Stimulated activated CD8-positive, alpha-beta memory T cell treated with anti-CD3 and anti-CD28 coated beads, Interleukin-12 subunit alpha, Interleukin-12 subunit beta, amount 100 ng/mL, for 24 hours (primary cell): ENCODE results near the gene RPS6KA2.
"Not testable (repeated sequence)": the region's sequence is repeated elsewhere in the genome, so short reads cannot be mapped to it uniquely, and the experiment has no call there.

Experiments used
- DNase-seq: peaks from one replicate; pipeline ENCODE4 v3.0.0-alpha.2; 2020; ENCODE audit errors: extremely low read depth

RPS6KA2 gene

DNA sequence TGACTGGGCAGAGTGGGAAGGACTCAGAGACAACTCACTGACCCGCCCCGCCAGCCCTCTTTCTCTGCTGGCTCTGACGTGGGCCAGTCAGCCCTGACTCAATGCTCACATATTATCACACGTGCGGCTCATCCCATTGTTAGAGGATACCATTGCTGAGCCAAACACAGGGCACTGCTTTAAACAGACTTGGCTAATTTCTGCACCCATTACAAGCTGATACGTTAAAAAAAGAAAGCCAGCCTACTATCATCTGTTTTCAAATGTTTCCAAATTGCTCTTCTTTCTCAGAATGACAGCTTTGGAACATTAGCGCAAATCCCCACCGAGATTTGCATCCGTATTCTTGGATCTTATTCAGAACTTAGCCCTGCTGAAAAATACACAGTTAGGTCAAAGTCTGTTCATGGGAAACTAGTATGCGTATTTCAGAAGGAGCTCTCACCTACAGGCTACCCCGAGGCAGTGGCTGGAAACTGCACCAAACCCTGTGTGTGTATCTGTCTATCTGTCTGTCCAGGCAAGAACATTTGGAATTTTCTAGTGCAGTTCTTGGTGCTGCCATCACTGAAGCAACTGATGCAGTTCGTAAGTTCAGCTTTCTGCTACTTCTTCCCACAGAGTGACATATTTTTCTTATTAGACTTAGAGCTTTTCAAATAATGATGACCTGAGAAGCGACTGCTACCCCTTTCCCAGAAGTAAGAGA, 73.3 kb downstream of the RPS6KA2 start:
- DNase-seq = no peak

GRCh38 chr6:166552600-166552999, 74.5 kb downstream of the RPS6KA2 start:
- DNase-seq = no peak

DNA sequence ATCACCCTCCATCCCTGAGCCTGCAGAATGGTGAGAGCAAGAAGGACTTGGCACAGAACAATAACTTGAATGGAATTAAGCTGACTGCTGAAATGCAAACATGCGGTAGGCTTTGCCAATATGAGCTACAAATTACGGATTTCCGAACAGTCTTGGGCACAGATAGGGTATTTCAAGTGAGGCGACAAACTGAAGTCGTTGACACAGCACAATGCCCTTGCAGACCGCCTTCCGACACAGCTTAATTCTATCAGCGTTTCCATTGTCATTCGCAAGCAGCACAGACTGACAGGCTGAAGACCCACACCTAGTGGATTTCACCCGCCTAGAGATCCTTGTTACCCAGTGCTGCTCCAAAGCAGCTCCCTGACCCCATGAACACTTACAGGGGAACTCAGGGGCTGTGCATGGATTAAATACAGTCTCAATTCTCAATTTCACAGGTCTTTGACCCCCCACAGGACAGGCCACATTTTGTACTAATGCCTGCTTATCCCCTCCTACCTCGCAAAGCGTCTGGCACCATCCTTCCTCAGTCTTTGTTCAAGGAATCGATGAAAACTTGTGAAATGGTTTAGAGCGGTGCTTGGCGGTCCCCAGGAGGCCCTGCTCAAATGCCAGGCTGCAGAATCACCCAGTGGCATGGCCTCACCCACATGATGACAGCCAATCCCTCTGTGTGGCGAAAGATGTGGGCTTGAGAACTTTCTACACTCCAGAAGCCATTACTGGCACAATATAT, 75.1 kb downstream of the RPS6KA2 start:
- no peak for DNase-seq

DNA sequence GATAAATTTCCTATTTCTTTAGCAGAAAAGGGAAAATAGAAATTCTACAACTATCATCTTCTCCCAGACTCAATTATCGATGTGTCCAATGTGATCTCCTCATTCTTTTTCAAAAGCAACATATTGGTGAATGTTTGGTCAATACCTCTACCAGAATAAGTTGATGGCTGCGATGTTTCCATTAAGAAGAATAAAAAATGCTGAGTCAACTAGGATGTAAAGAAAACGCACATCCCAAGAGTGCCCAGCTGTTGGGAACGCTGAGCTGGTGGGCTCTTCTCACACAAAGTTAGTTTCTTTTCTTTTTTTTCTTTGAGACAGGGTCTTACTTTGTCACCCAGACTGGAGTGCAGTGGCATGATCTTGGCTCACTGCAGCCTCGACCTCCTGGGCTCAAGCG, 80.4 kb downstream of the RPS6KA2 start:
- no peak for DNase-seq

- DNase-seq = no peak
These were observed 81.7 kb downstream of the RPS6KA2 start for GRCh38 chr6:166545156-166546034.

- no peak for DNase-seq
These were observed 82.8 kb downstream of the RPS6KA2 start for GRCh38 chr6:166544296-166544605.

- DNase-seq = no peak
These were observed 83.3 kb downstream of the RPS6KA2 start for GRCh38 chr6:166543603-166544295.

GRCh38 chr6:166542580-166542912, 84.5 kb downstream of the RPS6KA2 start:
- DNase-seq = no peak

- no peak for DNase-seq
These were observed 85.0 kb downstream of the RPS6KA2 start for GRCh38 chr6:166541876-166542579.

- no peak for DNase-seq
These were observed 85.7 kb downstream of the RPS6KA2 start for GRCh38 chr6:166541366-166541765.

DNA sequence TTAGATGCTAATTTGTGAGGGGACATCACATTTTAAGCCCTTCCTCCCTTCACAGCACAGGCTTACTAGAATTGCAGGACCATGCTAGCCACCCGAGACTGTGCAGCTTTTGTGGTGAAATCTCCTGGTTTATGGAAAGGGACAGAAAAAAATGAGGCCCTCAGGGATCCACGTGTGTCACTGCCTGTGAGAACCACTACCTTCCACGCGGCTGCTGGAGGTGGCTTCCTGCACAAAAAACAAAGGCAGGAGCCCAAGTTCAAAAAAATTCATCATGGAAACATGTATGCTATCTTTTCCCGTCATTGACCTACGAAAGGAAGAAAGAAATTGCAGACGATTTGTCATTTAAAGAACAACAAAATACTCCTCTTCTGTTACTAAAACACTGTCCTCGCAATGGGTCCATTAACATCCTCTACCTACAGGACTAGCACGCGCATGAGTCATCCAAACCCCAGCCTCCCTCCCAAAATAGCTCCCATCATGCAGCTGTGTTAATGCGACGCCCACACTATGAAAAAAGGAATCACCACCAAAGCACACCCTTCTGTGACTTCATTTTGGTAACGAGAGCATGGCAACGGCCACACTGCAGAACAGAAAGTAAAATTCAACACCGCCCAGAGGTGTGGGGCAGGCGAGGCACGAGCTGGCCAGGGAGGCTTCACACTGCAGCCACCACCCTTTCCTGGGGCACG, 86.3 kb downstream of the RPS6KA2 start:
- peak; percentile 19 for DNase-seq

DNA sequence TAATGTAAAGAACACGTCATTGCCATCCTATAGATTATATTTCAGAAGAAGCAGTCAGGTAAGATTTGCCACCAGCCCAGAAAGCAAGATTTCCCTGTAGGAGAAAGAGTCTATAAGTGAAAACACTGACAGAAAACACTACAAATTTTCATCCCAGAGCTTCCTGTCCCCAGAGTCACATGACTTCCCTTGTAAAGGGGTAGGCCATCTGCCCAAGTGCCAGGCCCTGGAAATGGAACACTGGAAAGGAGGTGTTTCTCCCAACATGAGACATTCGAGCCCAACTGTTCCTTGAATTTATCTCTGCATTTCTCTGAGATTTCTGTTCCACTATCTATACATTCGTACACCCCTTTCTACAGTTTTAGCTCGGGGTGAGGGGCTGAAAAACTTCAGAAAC, 87.5 kb downstream of the RPS6KA2 start:
- DNase-seq = no peak

- DNase-seq = not testable (repeated sequence)
These were observed 88.1 kb downstream of the RPS6KA2 start for GRCh38 chr6:166539011-166539385.

DNA sequence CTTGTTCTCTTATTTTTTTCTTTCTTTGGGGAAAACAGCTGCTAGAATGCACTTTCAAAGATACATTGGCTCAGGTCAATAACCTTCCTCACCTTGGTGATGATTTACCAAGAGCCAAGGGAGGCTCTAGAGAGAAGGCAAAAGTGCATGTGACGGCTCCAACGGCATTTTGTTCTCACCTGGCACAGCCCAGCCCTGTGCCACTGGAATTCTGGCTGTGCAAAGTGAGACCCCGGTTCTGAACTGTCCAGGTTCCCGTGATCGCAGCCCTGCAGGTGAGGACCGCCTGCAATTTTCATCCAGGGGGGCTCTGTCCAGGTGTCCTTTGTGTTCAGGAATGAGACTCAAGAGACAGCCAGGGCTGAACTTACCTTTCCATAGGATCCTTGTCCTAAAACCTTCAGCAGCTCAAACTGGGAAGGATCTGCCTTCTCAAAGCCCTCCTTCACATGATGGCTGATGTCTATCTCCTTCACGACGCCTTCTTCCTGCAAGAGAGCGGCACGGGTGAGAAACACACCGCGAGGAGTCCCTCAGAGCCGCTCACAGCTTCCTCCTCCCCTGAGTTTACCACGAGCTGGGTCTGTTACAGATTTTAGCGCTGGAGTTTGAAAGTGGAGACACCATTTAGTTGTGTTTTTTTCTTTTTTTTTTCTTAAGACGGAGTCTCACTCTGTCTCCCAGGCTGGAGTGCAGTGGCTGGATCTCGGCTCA, 88.6 kb downstream of the RPS6KA2 start:
- DNase-seq = no peak

GRCh38 chr6:166534658-166535406, 92.2 kb downstream of the RPS6KA2 start:
- DNase-seq = no peak

DNA sequence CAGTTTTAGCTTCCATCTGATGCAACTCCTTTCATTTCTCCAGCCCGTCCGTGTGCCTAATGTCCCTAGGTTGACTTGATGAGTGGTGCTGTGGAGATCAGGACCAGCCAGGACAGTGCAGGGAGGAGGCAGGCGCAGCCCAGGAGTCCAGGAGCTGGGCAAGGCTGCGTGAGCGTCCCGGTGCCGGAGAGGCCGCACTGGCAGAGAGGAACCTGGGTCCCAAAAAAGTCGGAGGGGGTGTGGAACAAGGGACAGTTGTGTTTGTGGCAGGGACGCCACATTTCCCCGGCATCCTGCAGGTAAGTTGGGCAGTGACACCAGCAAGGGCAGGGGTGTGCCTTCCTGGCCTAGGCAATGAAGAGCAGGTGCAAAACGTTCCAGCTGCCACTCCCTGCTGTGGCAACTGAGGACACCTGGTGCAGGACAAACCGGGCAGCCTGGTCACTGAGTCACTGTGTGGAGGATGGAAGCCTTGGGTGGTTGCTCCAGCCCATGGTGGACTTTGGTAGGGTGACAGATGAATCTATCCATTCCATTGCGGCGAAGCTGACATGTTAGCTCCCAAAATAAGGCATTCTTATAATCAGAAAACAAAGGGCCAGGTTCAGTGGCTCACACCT, 93.7 kb downstream of the RPS6KA2 start:
- no peak for DNase-seq

GRCh38 chr6:166532302-166532701, 94.7 kb downstream of the RPS6KA2 start:
- DNase-seq = no peak

GRCh38 chr6:166530211-166531095, 96.6 kb downstream of the RPS6KA2 start:
- DNase-seq = no peak
